ENCODE measurements around the gene KRTAP10-12.

- TF ChIP-seq EZH2 (IDR thresholded peaks at IDR 0.05) (no peak), POLR2AphosphoS5 (IDR thresholded peaks at IDR 0.05; ENCODE audit: borderline replicate concordance, low read depth, low read length) (no peak), FOXP2 (optimal IDR thresholded peaks at IDR 0.05; ENCODE audit: control extremely low read depth, extremely low read length, insufficient read depth) (no peak)
Observed at GRCh38 chr21:44650973-44651675, 45.8 kb upstream of the KRTAP10-12 start.

Data from SK-N-MC (cell line).